HepG2 (cell line): ENCODE measurements around the gene NES. TPM values are rescaled to one million over a fixed set of nuclear protein-coding genes. Genes with fewer than 3 reads are reported as not detected.

Experiments
- IRX3 ChIP-seq: sonication (generic); formaldehyde crosslinking; IDR thresholded peaks from 2 replicates; pipeline ENCODE4 v1.8.1; 2023; ENCODE audit warnings: mild to moderate bottlenecking, low read depth, missing genetic modification reagents, borderline replicate concordance
- MBD4 ChIP-seq: IDR thresholded peaks from 2 replicates; pipeline ENCODE4 v1.6.1; 2012; ENCODE audit warnings: low read length, inconsistent platforms, borderline replicate concordance
- NR2F6 ChIP-seq, 2 experiments: IDR thresholded peaks; 2 replicates each; pipeline ENCODE4 v1.6.1; 2016; ENCODE audit warnings: antibody characterized with exemption in 1 of 2, mild to moderate bottlenecking in 1 of 2
- PAWR ChIP-seq: sonication (generic); formaldehyde crosslinking; IDR thresholded peaks from 2 replicates; pipeline ENCODE4 v1.4.0; 2020; ENCODE audit warnings: missing genetic modification reagents, mild to moderate bottlenecking, borderline replicate concordance
- RFX5 ChIP-seq: IDR thresholded peaks from 2 replicates; pipeline ENCODE4 v1.6.1; 2011; ENCODE audit warnings: low read depth, low read length, improper control_type of control experiment
- SALL2 ChIP-seq: sonication (generic); formaldehyde crosslinking; IDR thresholded peaks from 2 replicates; pipeline ENCODE4 v1.8.1; 2023; ENCODE audit warnings: mild to moderate bottlenecking, missing genetic modification reagents, inconsistent platforms
- SNAI1 ChIP-seq: sonication (generic); formaldehyde crosslinking; IDR thresholded peaks from 2 replicates; pipeline ENCODE4 v1.5.0; 2020; ENCODE audit warnings: mild to moderate bottlenecking, missing genetic modification reagents, borderline replicate concordance
- SRSF4 ChIP-seq: fragments of 200-400 bp; formaldehyde crosslinking; IDR thresholded peaks from one replicate; pipeline ENCODE4 v1.6.1; 2018; ENCODE audit warnings: mild to moderate bottlenecking, low read depth, low read length, moderate library complexity; ENCODE audit not compliant: poor library complexity, severe bottlenecking
- ZNF496 ChIP-seq: sonication (generic); formaldehyde crosslinking; IDR thresholded peaks from 2 replicates; pipeline ENCODE4 v1.8.1; 2023; ENCODE audit warnings: mild to moderate bottlenecking, moderate library complexity, missing genetic modification reagents; ENCODE audit not compliant: insufficient replicate concordance
- ZNF672 ChIP-seq: sonication (generic); formaldehyde crosslinking; IDR thresholded peaks from 2 replicates; pipeline ENCODE4 v1.8.1; 2022; ENCODE audit warnings: missing genetic modification reagents
- ZNF761 ChIP-seq: sonication (generic); formaldehyde crosslinking; conservative IDR thresholded peaks from 2 replicates; pipeline ENCODE4 v1.4.0; 2020; ENCODE audit warnings: mild to moderate bottlenecking, missing genetic modification reagents
- polyA plus RNA-seq, 8 experiments: library from polyadenylated mRNA; depleted of rRNA in 3 of 8; stranded (reverse) in 7 of 8; unstranded in 1 of 8; fragments of >200 nt; fragmentation: Illumina TruSeq in 4 of 8; extraction: Trizol in 4 of 8; gene quantifications; 2 replicates each; pipeline versions ENCODE4 v1.2.1 to v1.2.3, GENCODE V29; 2011 to 2016; ENCODE audit warnings: low read depth in 4 of 8, missing spikeins in 1 of 8, mixed read lengths in 1 of 8; ENCODE audit not compliant: insufficient read depth in 1 of 8
- total RNA-seq, 5 experiments: library from RNA; depleted of rRNA; stranded (reverse); fragments of >200 nt; fragmentation: Illumina TruSeq; extraction: Trizol; gene quantifications; 2 replicates each; pipeline ENCODE4 v1.2.3, GENCODE V29; 2016; ENCODE audit warnings: low read depth in 1 of 5
- TF ChIP-seq, protein P1 (sequence below): sonication (generic); formaldehyde crosslinking; IDR thresholded peaks from 2 replicates; pipeline ENCODE4 v1.8.0; 2022; ENCODE audit warnings: missing genetic modification reagents, mild to moderate bottlenecking, inconsistent platforms, borderline replicate concordance
- TF ChIP-seq, protein P2 (sequence below): sonication (generic); formaldehyde crosslinking; IDR thresholded peaks from 2 replicates; pipeline ENCODE4 v1.4.0; 2020; ENCODE audit warnings: missing genetic modification reagents
- TF ChIP-seq, protein P3 (sequence below): IDR thresholded peaks from 2 replicates; pipeline ENCODE4 v1.6.1; 2016; ENCODE audit warnings: mild to moderate bottlenecking
- TF ChIP-seq, protein P4 (sequence below): sonication (generic); formaldehyde crosslinking; IDR thresholded peaks from 2 replicates; pipeline ENCODE4 v1.9.0; 2022; ENCODE audit warnings: low read depth, missing genetic modification reagents
- TF ChIP-seq, protein P5 (sequence below): sonication (generic); formaldehyde crosslinking; IDR thresholded peaks from 2 replicates; pipeline ENCODE4 v1.9.0; 2021; ENCODE audit warnings: mild to moderate bottlenecking, missing genetic modification reagents

NES gene
- total and polyA plus RNA-seq, 2 of the 13 experiments (the other 11 are each of a cell fraction or from before 2014, with no cell fraction given), result 1.7 to 16.6 TPM

DNA sequence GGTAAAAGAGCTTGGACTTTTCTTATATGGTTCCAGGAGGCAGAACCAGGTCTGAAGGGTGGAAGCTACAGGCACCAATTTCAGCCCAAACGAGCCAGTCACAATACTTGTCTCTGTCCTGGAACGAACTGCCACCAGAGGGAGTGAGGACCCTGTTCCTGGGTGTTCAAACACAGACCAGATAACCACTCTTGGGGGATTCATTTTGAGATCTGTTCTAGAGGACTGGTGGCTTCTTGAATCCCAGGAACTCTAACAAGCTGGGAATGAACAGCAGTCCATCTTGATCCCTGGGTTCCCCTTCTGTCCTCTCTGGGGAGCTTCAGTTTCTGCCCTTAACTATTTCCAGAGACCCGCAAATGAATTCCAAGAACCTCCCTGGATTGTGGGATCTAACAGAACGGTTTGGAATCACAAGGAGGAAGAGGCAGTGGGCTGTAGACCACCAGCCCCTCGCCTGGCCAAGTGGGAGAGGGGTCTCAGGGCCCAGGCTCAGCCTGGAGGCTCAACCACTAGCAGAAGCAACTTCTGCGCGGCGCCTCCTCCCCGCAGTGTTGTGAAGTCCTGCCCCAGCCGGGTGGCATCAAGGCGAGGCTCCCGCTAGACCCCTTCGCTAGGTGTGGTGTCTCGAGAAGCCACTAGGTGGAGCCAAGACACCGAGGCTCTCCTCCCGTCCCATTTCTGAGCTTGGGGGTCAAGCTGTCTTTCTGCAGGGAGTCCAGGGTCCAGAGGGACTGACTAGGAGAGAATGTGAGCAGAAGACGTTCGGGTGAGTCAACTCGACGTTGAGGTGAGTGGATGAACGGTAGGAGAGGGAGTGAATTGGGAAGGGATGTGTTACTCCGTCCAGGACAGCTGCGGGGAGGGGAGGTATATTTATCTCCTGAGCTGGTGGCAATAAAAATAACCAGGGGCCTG lies 12.1 kb upstream of the NES start (continued):
- no peak for TF ChIP-seq SALL2 (CRISPR knock-in tag)
- TF ChIP-seq, protein P1, sequence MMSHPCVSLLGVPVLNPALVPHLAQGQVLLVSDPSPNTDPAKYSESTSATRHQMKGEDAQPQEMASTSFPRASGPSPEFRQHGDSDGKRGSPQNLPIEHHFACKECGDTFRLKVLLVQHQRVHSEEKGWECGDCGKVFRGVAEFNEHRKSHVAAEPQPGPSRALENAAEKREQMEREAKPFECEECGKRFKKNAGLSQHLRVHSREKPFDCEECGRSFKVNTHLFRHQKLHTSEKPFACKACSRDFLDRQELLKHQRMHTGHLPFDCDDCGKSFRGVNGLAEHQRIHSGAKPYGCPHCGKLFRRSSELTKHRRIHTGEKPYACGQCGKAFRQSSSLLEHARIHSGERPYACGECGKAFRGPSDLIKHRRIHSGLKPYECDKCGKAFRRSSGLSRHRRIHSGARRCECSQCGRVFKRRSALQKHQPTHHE (CRISPR knock-in tag), result no peak
- no peak for TF ChIP-seq MBD4
- 0 out of 2 replicates have a peak, but pooled peaks have one; percentile 30 for TF ChIP-seq ZNF761 (CRISPR knock-in tag)
- no peak for TF ChIP-seq PAWR (CRISPR knock-in tag)
- TF ChIP-seq ZNF672, result no peak
- no peak for TF ChIP-seq SRSF4
- TF ChIP-seq, protein P2, sequence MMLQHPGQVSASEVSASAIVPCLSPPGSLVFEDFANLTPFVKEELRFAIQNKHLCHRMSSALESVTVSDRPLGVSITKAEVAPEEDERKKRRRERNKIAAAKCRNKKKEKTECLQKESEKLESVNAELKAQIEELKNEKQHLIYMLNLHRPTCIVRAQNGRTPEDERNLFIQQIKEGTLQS (CRISPR knock-in tag), result no peak
- no peak for TF ChIP-seq ZNF496 (CRISPR knock-in tag)
- TF ChIP-seq IRX3 (CRISPR knock-in tag), result no peak
- TF ChIP-seq, protein P3, sequence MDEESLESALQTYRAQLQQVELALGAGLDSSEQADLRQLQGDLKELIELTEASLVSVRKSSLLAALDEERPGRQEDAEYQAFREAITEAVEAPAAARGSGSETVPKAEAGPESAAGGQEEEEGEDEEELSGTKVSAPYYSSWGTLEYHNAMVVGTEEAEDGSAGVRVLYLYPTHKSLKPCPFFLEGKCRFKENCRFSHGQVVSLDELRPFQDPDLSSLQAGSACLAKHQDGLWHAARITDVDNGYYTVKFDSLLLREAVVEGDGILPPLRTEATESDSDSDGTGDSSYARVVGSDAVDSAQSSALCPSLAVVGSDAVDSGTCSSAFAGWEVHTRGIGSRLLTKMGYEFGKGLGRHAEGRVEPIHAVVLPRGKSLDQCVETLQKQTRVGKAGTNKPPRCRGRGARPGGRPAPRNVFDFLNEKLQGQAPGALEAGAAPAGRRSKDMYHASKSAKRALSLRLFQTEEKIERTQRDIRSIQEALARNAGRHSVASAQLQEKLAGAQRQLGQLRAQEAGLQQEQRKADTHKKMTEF (CRISPR knock-in tag), result no peak
- TF ChIP-seq RFX5, result no peak
- no peak for TF ChIP-seq NR2F6 (IDR thresholded peaks at IDR 0.05)
- peak; percentile 48; the same call in 1 of the 2 replicates for TF ChIP-seq NR2F6 (CRISPR knock-in tag; IDR thresholded peaks at IDR 0.05)
- TF ChIP-seq, protein P4, sequence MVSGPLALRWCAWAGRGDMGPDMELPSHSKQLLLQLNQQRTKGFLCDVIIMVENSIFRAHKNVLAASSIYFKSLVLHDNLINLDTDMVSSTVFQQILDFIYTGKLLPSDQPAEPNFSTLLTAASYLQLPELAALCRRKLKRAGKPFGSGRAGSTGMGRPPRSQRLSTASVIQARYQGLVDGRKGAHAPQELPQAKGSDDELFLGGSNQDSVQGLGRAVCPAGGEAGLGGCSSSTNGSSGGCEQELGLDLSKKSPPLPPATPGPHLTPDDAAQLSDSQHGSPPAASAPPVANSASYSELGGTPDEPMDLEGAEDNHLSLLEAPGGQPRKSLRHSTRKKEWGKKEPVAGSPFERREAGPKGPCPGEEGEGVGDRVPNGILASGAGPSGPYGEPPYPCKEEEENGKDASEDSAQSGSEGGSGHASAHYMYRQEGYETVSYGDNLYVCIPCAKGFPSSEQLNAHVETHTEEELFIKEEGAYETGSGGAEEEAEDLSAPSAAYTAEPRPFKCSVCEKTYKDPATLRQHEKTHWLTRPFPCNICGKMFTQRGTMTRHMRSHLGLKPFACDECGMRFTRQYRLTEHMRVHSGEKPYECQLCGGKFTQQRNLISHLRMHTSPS, result 0 out of 2 replicates have a peak, but pooled peaks have one; percentile 39
- TF ChIP-seq, protein P5, sequence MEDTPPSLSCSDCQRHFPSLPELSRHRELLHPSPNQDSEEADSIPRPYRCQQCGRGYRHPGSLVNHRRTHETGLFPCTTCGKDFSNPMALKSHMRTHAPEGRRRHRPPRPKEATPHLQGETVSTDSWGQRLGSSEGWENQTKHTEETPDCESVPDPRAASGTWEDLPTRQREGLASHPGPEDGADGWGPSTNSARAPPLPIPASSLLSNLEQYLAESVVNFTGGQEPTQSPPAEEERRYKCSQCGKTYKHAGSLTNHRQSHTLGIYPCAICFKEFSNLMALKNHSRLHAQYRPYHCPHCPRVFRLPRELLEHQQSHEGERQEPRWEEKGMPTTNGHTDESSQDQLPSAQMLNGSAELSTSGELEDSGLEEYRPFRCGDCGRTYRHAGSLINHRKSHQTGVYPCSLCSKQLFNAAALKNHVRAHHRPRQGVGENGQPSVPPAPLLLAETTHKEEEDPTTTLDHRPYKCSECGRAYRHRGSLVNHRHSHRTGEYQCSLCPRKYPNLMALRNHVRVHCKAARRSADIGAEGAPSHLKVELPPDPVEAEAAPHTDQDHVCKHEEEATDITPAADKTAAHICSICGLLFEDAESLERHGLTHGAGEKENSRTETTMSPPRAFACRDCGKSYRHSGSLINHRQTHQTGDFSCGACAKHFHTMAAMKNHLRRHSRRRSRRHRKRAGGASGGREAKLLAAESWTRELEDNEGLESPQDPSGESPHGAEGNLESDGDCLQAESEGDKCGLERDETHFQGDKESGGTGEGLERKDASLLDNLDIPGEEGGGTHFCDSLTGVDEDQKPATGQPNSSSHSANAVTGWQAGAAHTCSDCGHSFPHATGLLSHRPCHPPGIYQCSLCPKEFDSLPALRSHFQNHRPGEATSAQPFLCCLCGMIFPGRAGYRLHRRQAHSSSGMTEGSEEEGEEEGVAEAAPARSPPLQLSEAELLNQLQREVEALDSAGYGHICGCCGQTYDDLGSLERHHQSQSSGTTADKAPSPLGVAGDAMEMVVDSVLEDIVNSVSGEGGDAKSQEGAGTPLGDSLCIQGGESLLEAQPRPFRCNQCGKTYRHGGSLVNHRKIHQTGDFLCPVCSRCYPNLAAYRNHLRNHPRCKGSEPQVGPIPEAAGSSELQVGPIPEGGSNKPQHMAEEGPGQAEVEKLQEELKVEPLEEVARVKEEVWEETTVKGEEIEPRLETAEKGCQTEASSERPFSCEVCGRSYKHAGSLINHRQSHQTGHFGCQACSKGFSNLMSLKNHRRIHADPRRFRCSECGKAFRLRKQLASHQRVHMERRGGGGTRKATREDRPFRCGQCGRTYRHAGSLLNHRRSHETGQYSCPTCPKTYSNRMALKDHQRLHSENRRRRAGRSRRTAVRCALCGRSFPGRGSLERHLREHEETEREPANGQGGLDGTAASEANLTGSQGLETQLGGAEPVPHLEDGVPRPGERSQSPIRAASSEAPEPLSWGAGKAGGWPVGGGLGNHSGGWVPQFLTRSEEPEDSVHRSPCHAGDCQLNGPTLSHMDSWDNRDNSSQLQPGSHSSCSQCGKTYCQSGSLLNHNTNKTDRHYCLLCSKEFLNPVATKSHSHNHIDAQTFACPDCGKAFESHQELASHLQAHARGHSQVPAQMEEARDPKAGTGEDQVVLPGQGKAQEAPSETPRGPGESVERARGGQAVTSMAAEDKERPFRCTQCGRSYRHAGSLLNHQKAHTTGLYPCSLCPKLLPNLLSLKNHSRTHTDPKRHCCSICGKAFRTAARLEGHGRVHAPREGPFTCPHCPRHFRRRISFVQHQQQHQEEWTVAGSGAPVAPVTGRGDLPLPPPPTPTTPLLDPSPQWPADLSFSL (CRISPR knock-in tag), result no peak
- TF ChIP-seq SNAI1 (CRISPR knock-in tag), result no peak
